Glutamatergic neuron (in vitro differentiated cells): ENCODE data around the gene RFFL. TPM values are rescaled to one million over a fixed set of nuclear protein-coding genes. Genes with fewer than 3 reads are reported as not detected.
"Not testable (repeated sequence)": the region's sequence is repeated elsewhere in the genome, so short reads cannot be mapped to it uniquely, and the experiment has no call there.

Source experiments
- DNase-seq: peaks from one replicate; pipeline ENCODE4 v3.0.0; 2022
- H3K27ac Mint-ChIP-seq: one replicate; pipeline ENCODE4 v1.8.0; 2020; ENCODE audit warnings: mild to moderate bottlenecking, mixed read lengths, inconsistent platforms; ENCODE audit not compliant: unreplicated experiment
- H3K27me3 Mint-ChIP-seq: one replicate; pipeline ENCODE4 v1.8.0; 2020; ENCODE audit warnings: mild to moderate bottlenecking, moderate library complexity, mixed read lengths, inconsistent platforms; ENCODE audit not compliant: unreplicated experiment
- H3K36me3 Mint-ChIP-seq: one replicate; pipeline ENCODE4 v1.8.0; 2020; ENCODE audit warnings: mild to moderate bottlenecking, mixed read lengths, inconsistent platforms; ENCODE audit not compliant: unreplicated experiment
- H3K4me1 Mint-ChIP-seq: one replicate; pipeline ENCODE4 v1.8.0; 2020; ENCODE audit warnings: mild to moderate bottlenecking, low read depth, mixed read lengths, inconsistent platforms; ENCODE audit not compliant: unreplicated experiment
- H3K4me3 Mint-ChIP-seq: one replicate; pipeline ENCODE4 v1.8.0; 2020; ENCODE audit warnings: mild to moderate bottlenecking, mixed read lengths, inconsistent platforms; ENCODE audit not compliant: unreplicated experiment
- H3K9me3 Mint-ChIP-seq: one replicate; pipeline ENCODE4 v1.8.0; 2020; ENCODE audit warnings: mild to moderate bottlenecking, moderate library complexity, mixed read lengths, inconsistent platforms; ENCODE audit not compliant: unreplicated experiment
- CTCF ChIP-seq: fragments of 200-600 bp; sonication (generic); IDR thresholded peaks from one replicate; pipeline ENCODE4 v1.5.0; 2021; ENCODE audit not compliant: partially characterized antibody, unreplicated experiment
- total RNA-seq: library from RNA; stranded (reverse); fragmentation: NEBNext Ultra II Directional; extraction: Animal tissue kit (Norgen Biotek cat#: 25700); gene quantifications from one replicate; pipeline ENCODE4 v1.2.1, GENCODE V29; 2021; ENCODE audit not compliant: unreplicated experiment

RFFL gene
- total RNA-seq, 1 donor from 2014 or later, result 16.5 TPM

GRCh38 chr17:35051183-35051578 lies 12.3 kb downstream of the RFFL start:
- no peaks in the 10 kb centered on the region for H3K4me1 Mint-ChIP-seq
- no peak for TF ChIP-seq CTCF
- no peak overlapping the region for H3K4me3 Mint-ChIP-seq
- H3K27me3 Mint-ChIP-seq, result no peaks in the 10 kb centered on the region
- no peak for DNase-seq
- H3K27ac Mint-ChIP-seq, result no peak overlapping the region
- H3K9me3 Mint-ChIP-seq, result no peaks in the 10 kb centered on the region
- H3K36me3 Mint-ChIP-seq, result no peaks in the 10 kb centered on the region

- no peak for TF ChIP-seq CTCF
- no peak for DNase-seq
- Mint-ChIP-seq H3K27me3 (no peaks in the 10 kb centered on the region), H3K9me3 (peaks cover 2% of the 10 kb centered on the region), H3K36me3 (no peaks in the 10 kb centered on the region), H3K4me1 (no peaks in the 10 kb centered on the region), H3K4me3 (no peak overlapping the region), H3K27ac (no peak overlapping the region)
These were observed 13.3 kb downstream of the RFFL start for GRCh38 chr17:35050170-35050569.

GRCh38 chr17:35048685-35049379 lies 14.7 kb downstream of the RFFL start:
- DNase-seq, result no peak
- Mint-ChIP-seq H3K36me3 (no peaks in the 10 kb centered on the region), H3K4me3 (no peak overlapping the region), H3K27me3 (no peaks in the 10 kb centered on the region), H3K27ac (no peak overlapping the region), H3K4me1 (no peaks in the 10 kb centered on the region), H3K9me3 (peaks cover 2% of the 10 kb centered on the region)
- no peak for TF ChIP-seq CTCF

- H3K4me3 Mint-ChIP-seq, result no peak overlapping the region
- H3K9me3 Mint-ChIP-seq, result peaks cover 2% of the 10 kb centered on the region
- DNase-seq, result no peak
- H3K36me3 Mint-ChIP-seq, result no peaks in the 10 kb centered on the region
- no peak overlapping the region for H3K27ac Mint-ChIP-seq
- TF ChIP-seq CTCF, result no peak
- no peaks in the 10 kb centered on the region for H3K4me1 Mint-ChIP-seq
- no peaks in the 10 kb centered on the region for H3K27me3 Mint-ChIP-seq
These were observed 16.7 kb downstream of the RFFL start for GRCh38 chr17:35046740-35047283.

GRCh38 chr17:35046245-35046644 lies 17.3 kb downstream of the RFFL start:
- H3K9me3 Mint-ChIP-seq, result peaks cover 2% of the 10 kb centered on the region
- no peak overlapping the region for H3K4me3 Mint-ChIP-seq
- TF ChIP-seq CTCF, result no peak
- peaks cover under 1% of the 10 kb centered on the region for H3K36me3 Mint-ChIP-seq
- H3K27me3 Mint-ChIP-seq, result no peaks in the 10 kb centered on the region
- H3K4me1 Mint-ChIP-seq, result no peaks in the 10 kb centered on the region
- no peak for DNase-seq
- H3K27ac Mint-ChIP-seq, result no peak overlapping the region

GRCh38 chr17:35045458-35045979 lies 18.0 kb downstream of the RFFL start:
- not testable (repeated sequence) for H3K4me1 Mint-ChIP-seq, H3K4me3 Mint-ChIP-seq, H3K9me3 Mint-ChIP-seq, H3K27me3 Mint-ChIP-seq, H3K36me3 Mint-ChIP-seq, DNase-seq, H3K27ac Mint-ChIP-seq
